ENCODE data around the gene AP5B1.
A peak's percentile ranks its signal among the peaks of the same experiment; 100 is the strongest.

Gene AP5B1, protein sequence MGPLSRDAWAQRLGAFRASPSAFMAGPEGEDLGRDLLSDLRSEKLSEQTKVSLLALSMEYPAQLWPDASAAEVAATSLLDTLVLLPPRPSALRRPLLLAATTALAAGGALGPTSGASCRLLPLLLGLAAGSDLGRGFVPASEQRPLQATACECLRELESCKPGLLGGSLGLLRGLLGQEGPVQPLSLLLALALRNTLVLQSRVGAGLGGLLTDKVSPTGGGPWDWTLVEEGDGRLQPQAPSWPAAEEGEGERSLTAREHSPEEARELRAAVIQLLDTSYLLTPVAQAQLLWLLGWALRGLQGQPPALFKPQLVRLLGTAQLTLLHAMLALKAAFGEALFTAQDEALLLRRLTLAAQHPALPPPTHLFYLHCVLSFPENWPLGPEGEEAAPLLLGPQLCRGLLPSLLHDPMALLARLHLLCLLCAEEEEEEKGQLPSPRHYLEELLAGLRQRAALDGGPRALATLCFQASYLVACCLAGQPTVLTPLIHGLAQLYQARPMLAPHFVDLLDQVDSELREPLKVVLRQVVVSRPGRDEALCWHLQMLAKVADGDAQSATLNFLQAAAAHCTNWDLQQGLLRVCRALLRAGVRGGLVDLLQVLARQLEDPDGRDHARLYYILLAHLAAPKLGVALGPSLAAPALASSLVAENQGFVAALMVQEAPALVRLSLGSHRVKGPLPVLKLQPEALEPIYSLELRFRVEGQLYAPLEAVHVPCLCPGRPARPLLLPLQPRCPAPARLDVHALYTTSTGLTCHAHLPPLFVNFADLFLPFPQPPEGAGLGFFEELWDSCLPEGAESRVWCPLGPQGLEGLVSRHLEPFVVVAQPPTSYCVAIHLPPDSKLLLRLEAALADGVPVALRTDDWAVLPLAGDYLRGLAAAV

DNA sequence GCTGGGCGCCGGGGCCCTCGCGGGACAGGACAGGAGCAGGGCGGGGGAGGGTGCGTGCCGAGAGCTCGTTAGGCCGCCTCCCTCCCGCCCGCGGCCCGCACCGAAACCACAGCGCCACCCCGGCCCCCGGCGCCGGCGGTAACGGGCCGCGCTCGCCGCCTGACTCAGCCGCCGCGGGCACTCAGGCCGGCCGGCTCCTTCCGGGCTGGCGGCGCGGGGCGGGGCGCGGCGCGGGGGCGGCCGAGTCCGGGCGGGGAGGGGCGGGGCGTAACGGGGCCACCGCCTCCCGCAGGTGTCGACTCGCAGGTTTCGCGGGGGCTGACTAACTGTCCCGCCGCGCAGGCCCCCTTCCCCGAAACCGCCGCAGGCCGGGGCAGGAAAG lies at the start of gene AP5B1:
AP5B1 (minus strand) TSS at position 207 of the 382 bp plus-strand sequence. CDS start 385 bp downstream, outside the sequence.
- peak; percentile 82 for DNase-seq (ENCODE audit: low spot score)

DNA sequence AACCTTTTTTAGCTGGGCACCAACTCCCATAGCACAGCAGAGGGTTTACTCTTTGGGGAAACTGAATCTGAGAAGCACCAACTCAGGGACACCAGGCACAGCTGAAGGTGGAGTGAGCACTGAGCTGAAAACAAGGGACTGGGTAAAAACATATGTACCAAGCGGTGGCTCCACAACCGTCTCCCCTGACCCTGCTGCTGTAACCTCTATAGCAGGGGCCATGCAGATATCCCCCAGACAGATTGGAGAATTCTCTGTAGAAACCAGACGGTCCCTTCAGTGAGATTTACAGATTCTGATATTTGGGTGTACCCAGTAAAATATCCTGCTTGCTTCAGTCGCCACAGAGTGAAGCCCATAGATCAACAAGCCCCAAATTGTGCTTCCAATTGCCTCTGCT lies 48.7 kb upstream of the AP5B1 start:
- DNase-seq (ENCODE audit: low spot score): no peak

GRCh38 chr11:65826984-65827735 lies 46.4 kb upstream of the AP5B1 start:
- no peak for DNase-seq (ENCODE audit: low spot score)

DNA sequence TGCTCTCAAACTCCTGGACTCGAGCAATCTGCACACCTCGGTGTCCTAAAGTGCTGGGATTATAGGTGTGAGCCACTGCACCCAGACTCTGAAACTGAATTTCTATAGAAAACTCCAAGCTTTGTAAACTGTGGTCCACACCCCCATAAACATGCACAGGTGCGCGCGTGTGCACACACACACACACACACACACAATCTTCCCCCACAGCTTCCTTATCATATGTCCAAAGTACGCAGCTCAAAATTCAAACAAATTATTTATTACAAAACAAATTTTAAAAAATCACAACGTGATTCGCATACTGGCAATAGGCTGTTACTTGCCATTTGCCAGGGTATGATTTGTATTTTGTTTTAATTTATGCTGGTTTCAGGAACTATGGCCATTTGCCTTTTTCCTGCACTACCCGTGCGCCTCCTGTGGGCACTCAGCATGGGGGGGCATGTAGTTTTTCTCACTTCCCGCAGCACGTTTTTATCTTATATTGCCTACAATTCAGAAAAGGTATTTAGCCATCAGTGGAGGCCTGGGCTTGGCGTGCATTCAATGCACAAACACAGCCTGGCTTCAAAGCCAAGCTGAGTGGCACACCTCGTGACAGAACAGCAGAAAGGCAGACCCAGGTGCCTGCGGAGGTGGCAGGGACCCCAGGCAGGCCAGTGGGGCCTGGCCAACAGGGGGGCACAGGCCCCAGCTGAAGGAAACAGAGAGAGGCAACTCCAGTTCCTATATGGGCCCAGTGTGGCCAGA lies 42.2 kb upstream of the AP5B1 start:
- DNase-seq (ENCODE audit: low spot score): no peak

- no peak for DNase-seq (ENCODE audit: low spot score)
Measured at GRCh38 chr11:65821107-65821506, 40.3 kb upstream of the AP5B1 start.

DNA sequence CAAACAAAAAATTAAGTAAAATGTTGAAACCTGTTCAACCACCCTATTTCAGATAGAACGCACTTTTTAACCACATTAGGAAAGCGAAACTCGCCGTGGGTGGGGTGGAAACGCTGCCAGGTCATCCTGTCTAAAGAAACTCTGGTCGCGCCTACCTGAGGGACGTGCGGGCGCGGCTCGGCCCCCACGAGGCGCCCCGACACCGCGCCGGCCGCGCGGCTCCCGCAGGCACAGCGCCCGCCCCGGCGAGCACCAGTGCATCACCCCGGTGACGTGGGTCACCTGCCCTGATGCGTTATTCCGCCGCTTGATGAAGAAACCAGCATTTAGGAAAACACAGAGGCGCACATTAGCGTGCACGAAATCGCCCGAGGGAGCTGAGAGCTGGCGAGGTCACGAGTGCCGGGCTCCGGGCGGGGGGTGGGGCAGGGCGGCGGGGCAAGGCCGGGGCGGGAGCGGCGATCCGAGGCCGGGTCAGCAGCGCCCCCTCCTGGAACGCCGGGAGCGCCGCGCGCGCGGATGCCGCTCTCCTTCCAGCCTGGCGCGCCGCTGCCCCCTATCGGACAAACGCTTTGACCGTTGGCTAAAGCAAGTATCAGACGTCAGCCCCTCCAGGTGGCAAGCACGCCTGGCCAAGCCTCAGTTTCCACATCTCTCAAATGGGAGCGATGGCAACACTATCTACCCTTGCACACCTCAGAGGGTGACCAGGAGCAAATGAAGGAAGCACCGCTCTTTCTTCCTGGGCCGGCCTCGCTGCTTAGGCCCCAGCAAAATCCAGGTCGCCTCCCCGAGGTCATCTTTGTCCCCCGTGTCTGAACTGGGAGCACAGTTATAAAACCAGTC lies 37.3 kb upstream of the AP5B1 start:
- DNase-seq (ENCODE audit: low spot score): peak; percentile 81

GRCh38 chr11:65817312-65817834 lies 36.6 kb upstream of the AP5B1 start:
- no peak for DNase-seq (ENCODE audit: low spot score)

DNA sequence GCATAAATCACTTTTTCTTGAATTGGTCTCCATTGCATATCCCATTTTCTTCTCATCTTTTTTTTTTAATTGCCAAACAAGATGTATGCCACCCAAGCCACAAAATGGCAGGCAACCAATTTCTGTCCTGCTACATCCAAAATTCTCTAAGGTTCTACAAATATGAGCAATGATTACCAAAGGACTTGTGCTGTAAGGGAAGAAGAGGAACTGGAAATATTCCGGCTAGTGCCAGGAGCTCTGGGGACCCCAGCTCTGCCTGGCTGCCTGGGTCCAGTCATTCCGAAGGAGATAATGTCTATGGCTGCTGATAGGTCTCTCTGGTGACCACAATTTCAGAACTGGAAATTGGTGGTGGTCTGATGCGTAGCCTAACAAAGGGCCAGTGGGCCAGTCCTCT lies 35.9 kb upstream of the AP5B1 start:
- no peak for DNase-seq (ENCODE audit: low spot score)

DNA sequence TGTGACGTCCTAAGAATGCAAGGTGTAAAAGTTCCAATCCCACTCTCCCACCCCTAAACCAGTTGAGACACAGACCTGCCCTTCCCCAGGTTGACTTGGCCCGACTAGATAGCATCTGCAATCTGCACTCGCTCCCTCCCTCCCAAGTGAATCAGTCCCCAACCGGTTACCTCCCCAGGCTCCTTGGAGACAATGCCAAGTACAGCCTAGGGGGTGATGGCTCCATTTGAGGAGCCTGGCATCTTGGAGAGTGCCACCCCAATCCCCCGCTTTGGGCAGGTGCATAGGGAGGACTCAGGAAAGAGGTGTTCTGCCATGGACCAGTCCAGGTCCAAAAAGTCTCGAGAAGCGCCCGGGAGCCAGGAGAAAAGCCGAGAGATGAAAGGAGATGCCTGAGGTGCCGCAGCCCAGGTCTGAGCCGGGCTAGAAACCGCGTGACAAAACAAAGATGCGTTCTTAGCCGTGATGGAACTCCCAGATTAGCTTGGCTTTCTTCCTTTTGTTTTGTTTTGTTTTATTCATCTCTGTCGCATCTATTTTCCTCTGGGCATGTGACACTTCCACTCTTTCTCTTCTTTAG lies 34.3 kb upstream of the AP5B1 start:
- DNase-seq (ENCODE audit: low spot score): no peak

GRCh38 chr11:65814131-65814985 lies 33.6 kb upstream of the AP5B1 start:
- DNase-seq (ENCODE audit: low spot score): no peak

DNA sequence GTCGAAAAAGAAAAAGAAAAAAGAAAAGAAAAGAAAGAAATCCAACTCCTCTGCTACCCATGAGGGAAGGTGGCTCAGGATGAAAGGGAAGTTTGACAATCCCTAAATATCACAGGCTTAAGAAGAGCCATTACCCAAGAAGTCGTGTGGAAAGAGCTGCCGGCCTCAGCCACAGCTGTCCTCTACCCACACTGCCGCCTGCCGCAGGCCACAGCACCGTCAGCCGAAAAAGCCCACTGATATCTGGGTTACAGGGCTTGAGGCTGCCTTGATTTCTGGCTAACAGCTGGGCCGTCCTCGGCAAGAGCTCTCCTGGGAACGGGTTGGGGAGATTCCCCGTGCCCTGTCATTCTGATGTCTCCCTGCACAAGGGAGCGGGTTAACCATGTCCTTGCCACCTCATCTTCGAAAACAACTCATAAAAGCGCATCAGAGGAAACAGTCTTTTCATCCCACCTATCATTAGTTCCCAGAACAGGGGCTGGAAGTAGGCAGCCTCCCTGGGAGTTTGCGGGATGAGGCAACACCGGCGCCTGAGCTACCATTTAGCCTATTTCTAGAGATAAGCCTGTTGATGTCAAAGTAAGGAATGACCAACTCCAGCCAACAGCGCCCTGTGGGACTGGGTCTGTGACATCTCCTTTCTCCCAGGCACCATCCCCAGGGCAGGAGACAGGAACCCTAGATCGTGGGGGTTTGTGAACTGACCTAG lies 31.1 kb upstream of the AP5B1 start:
- no peak for DNase-seq (ENCODE audit: low spot score)

- no peak for DNase-seq (ENCODE audit: low spot score)
Measured at GRCh38 chr11:65810046-65810868, 29.5 kb upstream of the AP5B1 start.

DNA sequence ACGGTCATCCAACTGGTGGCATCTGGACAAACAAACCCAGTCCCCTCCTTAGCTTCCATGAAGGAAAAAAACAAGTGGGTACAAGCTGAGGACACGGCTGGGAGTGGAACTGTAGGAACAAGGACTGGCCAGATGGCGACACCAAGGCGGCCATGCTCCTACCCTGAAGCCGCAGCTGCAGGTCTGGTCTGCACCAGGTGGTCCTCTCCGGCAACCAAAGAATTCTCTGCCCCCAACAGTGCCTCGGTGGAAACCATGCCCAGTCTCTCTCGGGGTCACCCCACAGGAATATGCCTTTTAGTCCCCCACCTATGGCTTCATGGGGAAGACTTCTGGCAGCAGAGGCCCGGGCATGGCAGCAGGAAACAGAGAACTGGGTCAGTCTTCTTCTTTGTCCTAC lies 28.7 kb upstream of the AP5B1 start:
- DNase-seq (ENCODE audit: low spot score): no peak

- DNase-seq (ENCODE audit: low spot score): no peak
Measured at GRCh38 chr11:65808744-65809341, 28.1 kb upstream of the AP5B1 start.

DNA sequence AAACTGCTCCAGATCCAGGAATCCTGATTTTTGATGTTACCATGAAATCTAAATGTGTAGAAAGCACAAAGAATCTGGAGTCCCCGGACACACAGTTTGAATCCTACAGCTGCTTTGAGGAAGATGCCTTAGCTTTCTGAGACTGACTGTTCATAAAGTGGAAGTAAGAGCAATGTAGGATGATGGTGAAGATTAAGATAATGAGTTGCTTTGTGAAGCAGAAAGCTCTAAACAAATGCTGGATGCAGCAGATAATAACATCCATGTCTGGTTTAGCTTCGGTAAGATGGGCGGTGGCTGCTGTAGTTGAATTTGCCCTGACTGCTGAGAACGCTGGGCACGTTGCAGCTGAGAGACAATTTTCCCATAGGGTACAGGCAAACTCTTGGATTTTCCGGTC lies 26.2 kb upstream of the AP5B1 start:
- no peak for DNase-seq (ENCODE audit: low spot score)

DNA sequence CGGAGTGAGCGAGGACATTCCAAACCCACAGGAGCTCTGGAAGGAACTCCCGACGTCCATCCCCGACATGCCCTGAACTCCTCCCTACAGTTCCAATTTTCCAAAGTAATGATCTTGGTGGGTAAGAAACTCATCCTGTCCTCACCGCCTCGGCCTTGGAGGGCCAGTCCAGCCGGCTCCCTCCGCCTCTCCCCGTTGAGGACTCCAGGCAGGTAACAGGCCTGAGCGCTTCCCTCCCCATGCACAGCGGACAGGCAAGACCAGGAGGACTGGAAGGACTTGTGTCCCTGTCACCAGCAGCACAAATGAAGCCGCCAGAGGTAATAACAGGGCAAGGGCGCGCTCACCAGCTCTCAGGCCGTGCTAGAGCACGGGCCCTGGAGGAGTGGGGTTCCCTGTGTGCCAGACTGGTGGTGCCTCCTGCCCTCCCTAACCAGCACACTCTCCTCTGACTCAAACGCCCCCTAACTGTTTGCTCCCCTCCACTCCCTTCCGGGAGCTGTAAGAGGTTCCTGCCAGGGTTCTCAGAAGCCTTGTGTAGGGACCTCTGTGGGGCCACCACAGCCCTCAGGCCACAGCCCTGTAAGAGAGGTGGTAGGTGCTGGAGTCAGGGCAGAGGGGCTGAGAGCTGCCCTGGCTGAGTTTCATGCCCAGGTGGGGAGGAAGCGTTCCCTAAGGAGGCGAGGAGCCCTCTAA lies 23.2 kb upstream of the AP5B1 start:
- no peak for DNase-seq (ENCODE audit: low spot score)

- DNase-seq (ENCODE audit: low spot score): no peak
Measured at GRCh38 chr11:65802841-65803240, 22.1 kb upstream of the AP5B1 start.

Data from HuH-7.5 (cell line).